ENCODE results near the gene DECR2.

The DECR2 gene, protein sequence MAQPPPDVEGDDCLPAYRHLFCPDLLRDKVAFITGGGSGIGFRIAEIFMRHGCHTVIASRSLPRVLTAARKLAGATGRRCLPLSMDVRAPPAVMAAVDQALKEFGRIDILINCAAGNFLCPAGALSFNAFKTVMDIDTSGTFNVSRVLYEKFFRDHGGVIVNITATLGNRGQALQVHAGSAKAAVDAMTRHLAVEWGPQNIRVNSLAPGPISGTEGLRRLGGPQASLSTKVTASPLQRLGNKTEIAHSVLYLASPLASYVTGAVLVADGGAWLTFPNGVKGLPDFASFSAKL

DNA sequence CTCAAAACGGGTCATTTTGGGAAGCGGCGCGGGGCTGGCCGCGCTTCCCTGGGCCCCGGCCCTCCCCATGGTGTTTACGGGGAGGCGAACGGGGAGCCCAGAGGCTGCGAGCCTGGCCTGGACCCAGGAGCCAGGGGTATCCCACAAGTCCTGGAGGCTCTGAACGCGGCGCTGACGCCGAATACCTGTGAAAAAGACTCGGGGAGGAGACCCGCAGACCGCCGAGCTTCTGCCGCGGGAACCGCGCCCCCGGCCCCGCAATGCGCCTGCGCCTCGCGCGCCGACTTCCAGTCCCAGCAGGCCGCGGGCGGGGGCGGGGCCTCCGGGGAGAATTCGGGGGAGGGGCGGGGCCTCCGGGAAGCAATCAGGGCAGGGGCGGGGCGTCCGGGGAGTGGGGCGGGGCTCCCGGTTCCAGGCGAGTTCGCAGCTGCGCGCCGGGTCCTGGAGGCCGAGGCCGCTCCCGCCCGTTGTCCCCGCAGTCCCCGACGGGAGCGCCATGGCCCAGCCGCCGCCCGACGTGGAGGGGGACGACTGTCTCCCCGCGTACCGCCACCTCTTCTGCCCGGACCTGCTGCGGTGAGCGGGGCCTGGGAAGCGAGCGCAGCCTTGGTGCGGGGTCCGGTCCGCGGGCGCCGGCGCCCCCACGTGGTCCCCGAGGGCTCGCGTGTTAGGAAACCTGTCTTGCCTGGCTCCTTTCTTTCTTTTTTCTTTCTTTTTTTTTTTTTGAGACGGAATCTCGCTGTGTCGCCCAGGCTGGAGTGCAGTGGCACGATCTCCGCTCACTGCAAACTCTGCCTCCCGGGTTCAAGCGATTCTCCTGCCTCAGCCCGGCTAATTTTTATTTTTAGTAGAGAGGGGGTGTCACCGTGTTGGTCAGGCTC, at the start of gene DECR2:
Gene DECR2, plus strand, starts transcription at position 418 of the 881 bp plus-strand sequence. Its CDS starts 79 bp downstream, at position 497.
- Histone ChIP-seq H3K27ac (ENCODE audit: low read depth, low read length) (peak within 1 kb of the TSS; percentile 84), H3K4me2 (ENCODE audit: low read length) (peak within 1 kb of the TSS; percentile 65), H3K4me1 (ENCODE audit: control insufficient read depth, low read length) (peaks cover 36% of the 10 kb centered on the region), H3K9me2 (replicated peaks; ENCODE audit: control insufficient read depth, low read length) (no peaks in the 10 kb centered on the region), H4K20me1 (ENCODE audit: control insufficient read depth, insufficient read depth, low read depth, low read length) (no peaks in the 10 kb centered on the region), H3K36me3 (ENCODE audit: control insufficient read depth, low read length) (peaks cover 34% of the 10 kb centered on the region), H3K79me2 (ENCODE audit: control insufficient read depth, low read length) (peaks cover 26% of the 10 kb centered on the region), H3K9me3 (ENCODE audit: control insufficient read depth, insufficient read depth, low read length) (no peaks in the 10 kb centered on the region), H3K4me3 (ENCODE audit: low read length) (peak within 1 kb of the TSS; percentile 83), H3F3A (ENCODE audit: control insufficient read depth, insufficient read depth) (peaks cover 26% of the 10 kb centered on the region), H3K27me3 (ENCODE audit: control insufficient read depth, low read length) (no peaks in the 10 kb centered on the region)
- no peak for TF ChIP-seq EZH2phosphoT487 (IDR thresholded peaks at IDR 0.05; ENCODE audit: borderline replicate concordance, low read length)
- peak; percentile 74 for TF ChIP-seq CTCF (IDR thresholded peaks at IDR 0.05; ENCODE audit: low read depth, low read length, poor library complexity, severe bottlenecking)

DNA sequence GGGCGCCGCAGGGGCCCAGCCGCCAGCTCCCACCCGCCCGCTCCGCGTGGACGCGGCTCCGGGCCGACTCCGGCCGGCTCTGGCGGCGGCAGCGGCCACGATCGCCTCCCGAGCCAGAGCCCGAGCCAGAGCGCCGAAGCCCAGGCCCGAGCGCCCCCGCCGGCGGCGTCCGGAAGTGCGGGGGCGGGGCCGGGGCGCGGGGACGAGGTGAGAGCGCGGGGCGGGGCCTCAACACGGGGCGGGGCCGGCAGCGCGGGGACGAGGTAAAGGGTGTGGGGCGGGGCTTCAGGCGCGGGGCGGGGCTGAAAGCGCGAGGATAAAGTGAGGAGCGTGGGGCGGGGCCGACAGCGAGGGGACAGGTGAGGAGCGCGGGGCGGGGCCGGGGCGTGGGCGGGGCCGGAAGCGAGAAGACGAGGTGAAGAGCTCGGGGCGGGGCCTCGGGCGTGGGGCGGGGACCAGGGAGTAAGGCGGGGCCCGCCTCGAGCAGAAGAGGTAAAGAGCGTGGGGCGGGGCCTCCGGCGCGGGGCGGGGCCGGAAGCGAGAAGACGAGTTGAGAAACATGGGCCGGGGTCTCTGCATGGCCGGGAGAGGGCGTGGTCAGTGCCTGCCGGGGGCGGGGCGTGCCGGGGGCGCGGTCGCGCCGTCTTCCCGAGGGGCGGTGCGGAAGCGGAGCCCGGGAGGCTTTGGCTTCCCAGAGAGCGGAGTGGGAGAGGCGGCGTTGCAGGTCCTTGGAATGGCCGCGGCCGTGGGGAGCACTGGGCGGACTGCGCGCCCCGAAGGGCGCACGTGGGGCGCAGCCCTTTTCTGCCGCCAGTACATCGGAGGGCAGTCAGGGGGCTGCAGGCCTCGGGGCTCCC, 48.9 kb upstream of the DECR2 start, which contains the start of gene AXIN1:
Gene AXIN1, minus strand, starts transcription at position 177 of the 857 bp plus-strand sequence. CDS start 5,698 bp downstream, outside the sequence.
- Histone ChIP-seq H4K20me1 (ENCODE audit: control insufficient read depth, insufficient read depth, low read depth, low read length) (peaks cover 5% of the 10 kb centered on the region), H3K36me3 (ENCODE audit: control insufficient read depth, low read length) (peaks cover 9% of the 10 kb centered on the region), H3K9me3 (ENCODE audit: control insufficient read depth, insufficient read depth, low read length) (no peaks in the 10 kb centered on the region), H3K4me3 (ENCODE audit: low read length) (peak within 1 kb of the TSS; percentile 73), H3K9me2 (replicated peaks; ENCODE audit: control insufficient read depth, low read length) (no peaks in the 10 kb centered on the region), H3K79me2 (ENCODE audit: control insufficient read depth, low read length) (peaks cover 41% of the 10 kb centered on the region), H3K27ac (ENCODE audit: low read depth, low read length) (no peak within 1 kb of the TSS), H3K4me2 (ENCODE audit: low read length) (peak within 1 kb of the TSS; percentile 66), H3F3A (ENCODE audit: control insufficient read depth, insufficient read depth) (no peaks in the 10 kb centered on the region), H3K4me1 (ENCODE audit: control insufficient read depth, low read length) (peaks cover 35% of the 10 kb centered on the region), H3K27me3 (ENCODE audit: control insufficient read depth, low read length) (no peaks in the 10 kb centered on the region)
- TF ChIP-seq CTCF (IDR thresholded peaks at IDR 0.05; ENCODE audit: low read depth, low read length, poor library complexity, severe bottlenecking) (peak; percentile 28), EZH2phosphoT487 (IDR thresholded peaks at IDR 0.05; ENCODE audit: borderline replicate concordance, low read length) (no peak)

GRCh38 chr16:353404-354290, 48.0 kb upstream of the DECR2 start:
- Histone ChIP-seq H4K20me1 (ENCODE audit: control insufficient read depth, insufficient read depth, low read depth, low read length) (peaks cover 5% of the 10 kb centered on the region), H3K27me3 (ENCODE audit: control insufficient read depth, low read length) (no peaks in the 10 kb centered on the region), H3K9me3 (ENCODE audit: control insufficient read depth, insufficient read depth, low read length) (no peaks in the 10 kb centered on the region), H3K36me3 (ENCODE audit: control insufficient read depth, low read length) (peaks cover 9% of the 10 kb centered on the region), H3K79me2 (ENCODE audit: control insufficient read depth, low read length) (peaks cover 32% of the 10 kb centered on the region), H3K27ac (ENCODE audit: low read depth, low read length) (no peak overlapping the region), H3K4me1 (ENCODE audit: control insufficient read depth, low read length) (peaks cover 29% of the 10 kb centered on the region), H3K4me3 (ENCODE audit: low read length) (peak overlapping the region; percentile 36), H3K9me2 (replicated peaks; ENCODE audit: control insufficient read depth, low read length) (no peaks in the 10 kb centered on the region), H3K4me2 (ENCODE audit: low read length) (peak overlapping the region; percentile 28; the same call in 1 of the 2 replicates), H3F3A (ENCODE audit: control insufficient read depth, insufficient read depth) (no peaks in the 10 kb centered on the region)
- TF ChIP-seq EZH2phosphoT487 (IDR thresholded peaks at IDR 0.05; ENCODE audit: borderline replicate concordance, low read length) (no peak), CTCF (IDR thresholded peaks at IDR 0.05; ENCODE audit: low read depth, low read length, poor library complexity, severe bottlenecking) (no peak)
